ENCODE measurements around the gene WBP1L.
"Not testable (repeated sequence)": the region's sequence is repeated elsewhere in the genome, so short reads cannot be mapped to it uniquely, and the experiment has no call there.

GRCh38 chr10:102695401-102695800 is 48.3 kb upstream of the WBP1L start:
- not testable (repeated sequence) for TF ChIP-seq CTCF (IDR thresholded peaks at IDR 0.05; ENCODE audit: low read depth, low read length); MYC (IDR thresholded peaks at IDR 0.05; ENCODE audit: low read depth, low read length); POLR2A (IDR thresholded peaks at IDR 0.05; ENCODE audit: extremely low read depth, insufficient read length)
